H1 (cell line): ENCODE data around the gene SLC38A8.

ENCODE experiments used
- EZH2 ChIP-seq: fragments of 200-600 bp; sonication (generic); IDR thresholded peaks from 2 replicates; pipeline ENCODE4 v1.7.1; 2012; ENCODE audit warnings: low read depth, mild to moderate bottlenecking, moderate library complexity, low read length, inconsistent platforms; ENCODE audit not compliant: severe bottlenecking
- GABPA ChIP-seq: IDR thresholded peaks from 2 replicates; pipeline ENCODE4 v1.6.1; 2011; ENCODE audit warnings: mild to moderate bottlenecking, low read length, moderate library complexity, borderline replicate concordance; ENCODE audit not compliant: insufficient read depth
- POU5F1 ChIP-seq: IDR thresholded peaks from 2 replicates; pipeline ENCODE4 v1.6.1; 2011; ENCODE audit warnings: low read depth, mild to moderate bottlenecking, low read length, moderate library complexity
- RAD21 ChIP-seq, 2 experiments: IDR thresholded peaks in 1 of 2; conservative IDR thresholded peaks in 1 of 2; 2 replicates each; pipeline ENCODE4 v1.6.1; 2011; ENCODE audit warnings: low read depth in 2 of 2, low read length in 2 of 2, improper control_type of control experiment in 1 of 2, inconsistent platforms in 1 of 2, mild to moderate bottlenecking in 1 of 2, moderate library complexity in 1 of 2
- RFX5 ChIP-seq: IDR thresholded peaks from 2 replicates; pipeline ENCODE4 v1.6.1; 2011; ENCODE audit warnings: low read depth, low read length, improper control_type of control experiment, borderline replicate concordance
- SIN3A ChIP-seq, 2 experiments: IDR thresholded peaks in 1 of 2; conservative IDR thresholded peaks in 1 of 2; 2 replicates each; pipeline ENCODE4 v1.6.1; 2011 to 2012; ENCODE audit warnings: low read length in 2 of 2, improper control_type of control experiment in 1 of 2, low read depth in 1 of 2, mild to moderate bottlenecking in 1 of 2
- SP1 ChIP-seq: IDR thresholded peaks from 2 replicates; pipeline ENCODE4 v1.6.1; 2011; ENCODE audit warnings: low read depth, low read length
- TBP ChIP-seq: IDR thresholded peaks from 2 replicates; pipeline ENCODE4 v1.6.1; 2011; ENCODE audit warnings: low read depth, low read length, improper control_type of control experiment
- TCF12 ChIP-seq: IDR thresholded peaks from 2 replicates; pipeline ENCODE4 v1.6.1; 2011; ENCODE audit warnings: low read depth, mild to moderate bottlenecking, low read length
- ZNF274 ChIP-seq: IDR thresholded peaks from 2 replicates; pipeline ENCODE4 v1.7.0; 2012; ENCODE audit warnings: low read length, borderline replicate concordance; ENCODE audit errors: extremely low read depth
- TF ChIP-seq, protein P1 (sequence below): IDR thresholded peaks from 2 replicates; pipeline ENCODE4 v1.6.1; 2011; ENCODE audit warnings: low read length, improper control_type of control experiment
- TF ChIP-seq, protein P2 (sequence below), 3 experiments: IDR thresholded peaks; 1 replicate in 2 of 3; 2 replicates in 1 of 3; pipeline versions ENCODE4 v1.5.1 to v1.6.1; 2011; ENCODE audit warnings: low read length in 3 of 3, mild to moderate bottlenecking in 3 of 3, inconsistent platforms in 2 of 3, low read depth in 1 of 3, moderate library complexity in 1 of 3; ENCODE audit not compliant: insufficient read depth in 1 of 3; ENCODE audit errors: control extremely low read depth in 1 of 3
- TF ChIP-seq, protein P3 (sequence below): IDR thresholded peaks from 2 replicates; pipeline ENCODE4 v1.6.1; 2011; ENCODE audit warnings: low read depth, mild to moderate bottlenecking, low read length; ENCODE audit not compliant: insufficient read depth

DNA sequence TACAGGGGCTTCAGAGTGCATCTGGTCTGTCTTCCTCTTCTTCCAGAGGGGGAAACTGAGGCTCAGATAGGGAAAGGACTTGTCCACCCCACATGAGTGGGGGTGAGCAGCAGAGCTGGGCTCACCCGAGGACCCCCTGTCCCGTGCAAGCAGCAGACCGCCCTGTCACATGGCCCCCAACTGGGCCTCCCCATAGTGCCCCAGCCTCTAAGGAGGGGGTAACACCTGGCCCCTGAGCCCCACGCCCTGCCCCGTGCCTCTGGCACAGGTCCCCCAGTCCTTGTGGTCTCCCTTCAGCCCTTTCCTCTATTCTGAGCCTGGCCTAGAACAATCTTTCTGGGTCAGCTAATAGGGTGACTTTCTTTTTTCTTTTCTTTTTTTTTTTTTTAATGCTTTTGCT lies 81.0 kb downstream of the SLC38A8 start:
- TF ChIP-seq ZNF274 (no peak), RFX5 (no peak), EZH2 (no peak), GABPA (no peak), SP1 (no peak), SIN3A (conservative IDR thresholded peaks at IDR 0.05 in 1 of 2, IDR thresholded peaks at IDR 0.05 in 1 of 2; ENCODE audit: low read depth in 1 of 2, low read length in 2 of 2) (no peak), TBP (no peak), TCF12 (no peak), RAD21 (IDR thresholded peaks at IDR 0.05 in 1 of 2, conservative IDR thresholded peaks at IDR 0.05 in 1 of 2; ENCODE audit: low read depth in 2 of 2, low read length in 2 of 2) (no peak), POU5F1 (no peak)
- TF ChIP-seq, protein P1, sequence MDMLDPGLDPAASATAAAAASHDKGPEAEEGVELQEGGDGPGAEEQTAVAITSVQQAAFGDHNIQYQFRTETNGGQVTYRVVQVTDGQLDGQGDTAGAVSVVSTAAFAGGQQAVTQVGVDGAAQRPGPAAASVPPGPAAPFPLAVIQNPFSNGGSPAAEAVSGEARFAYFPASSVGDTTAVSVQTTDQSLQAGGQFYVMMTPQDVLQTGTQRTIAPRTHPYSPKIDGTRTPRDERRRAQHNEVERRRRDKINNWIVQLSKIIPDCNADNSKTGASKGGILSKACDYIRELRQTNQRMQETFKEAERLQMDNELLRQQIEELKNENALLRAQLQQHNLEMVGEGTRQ: no peak
- TF ChIP-seq, protein P2, sequence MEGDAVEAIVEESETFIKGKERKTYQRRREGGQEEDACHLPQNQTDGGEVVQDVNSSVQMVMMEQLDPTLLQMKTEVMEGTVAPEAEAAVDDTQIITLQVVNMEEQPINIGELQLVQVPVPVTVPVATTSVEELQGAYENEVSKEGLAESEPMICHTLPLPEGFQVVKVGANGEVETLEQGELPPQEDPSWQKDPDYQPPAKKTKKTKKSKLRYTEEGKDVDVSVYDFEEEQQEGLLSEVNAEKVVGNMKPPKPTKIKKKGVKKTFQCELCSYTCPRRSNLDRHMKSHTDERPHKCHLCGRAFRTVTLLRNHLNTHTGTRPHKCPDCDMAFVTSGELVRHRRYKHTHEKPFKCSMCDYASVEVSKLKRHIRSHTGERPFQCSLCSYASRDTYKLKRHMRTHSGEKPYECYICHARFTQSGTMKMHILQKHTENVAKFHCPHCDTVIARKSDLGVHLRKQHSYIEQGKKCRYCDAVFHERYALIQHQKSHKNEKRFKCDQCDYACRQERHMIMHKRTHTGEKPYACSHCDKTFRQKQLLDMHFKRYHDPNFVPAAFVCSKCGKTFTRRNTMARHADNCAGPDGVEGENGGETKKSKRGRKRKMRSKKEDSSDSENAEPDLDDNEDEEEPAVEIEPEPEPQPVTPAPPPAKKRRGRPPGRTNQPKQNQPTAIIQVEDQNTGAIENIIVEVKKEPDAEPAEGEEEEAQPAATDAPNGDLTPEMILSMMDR (IDR thresholded peaks at IDR 0.05; ENCODE audit: control extremely low read depth in 1 of 3, insufficient read depth in 1 of 3, low read depth in 1 of 3, low read length in 3 of 3): no peak
- TF ChIP-seq, protein P3, sequence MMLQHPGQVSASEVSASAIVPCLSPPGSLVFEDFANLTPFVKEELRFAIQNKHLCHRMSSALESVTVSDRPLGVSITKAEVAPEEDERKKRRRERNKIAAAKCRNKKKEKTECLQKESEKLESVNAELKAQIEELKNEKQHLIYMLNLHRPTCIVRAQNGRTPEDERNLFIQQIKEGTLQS: no peak
